ENCODE measurements around the gene MYDGF. TPM values are rescaled to one million over a fixed set of nuclear protein-coding genes. Genes with fewer than 3 reads are reported as not detected.

MYDGF gene
- total RNA-seq, 1 donor from 2014 or later: 51.2 TPM

GRCh38 chr19:4678881-4679790, 9.0 kb upstream of the MYDGF start:
- no peaks in the 10 kb centered on the region for H3K4me1 Mint-ChIP-seq
- no peak for TF ChIP-seq CTCF (IDR thresholded peaks at IDR 0.05; ENCODE audit: unreplicated experiment)
- no peak for DNase-seq (ENCODE audit: low spot score in 2 of 2, unreplicated experiment in 2 of 2)
- no peak overlapping the region for H3K27ac Mint-ChIP-seq
- no peaks in the 10 kb centered on the region for H3K27me3 Mint-ChIP-seq (ENCODE audit: low read depth)
- no peak overlapping the region for H3K4me3 Mint-ChIP-seq
- peaks cover 26% of the 10 kb centered on the region for H3K36me3 Mint-ChIP-seq
- no peaks in the 10 kb centered on the region for H3K9me3 Mint-ChIP-seq

GRCh38 chr19:4676955-4677731, 7.0 kb upstream of the MYDGF start:
- DNase-seq (ENCODE audit: low spot score in 2 of 2, unreplicated experiment in 2 of 2): no peak
- Mint-ChIP-seq H3K4me3 (no peak overlapping the region), H3K27ac (no peak overlapping the region), H3K4me1 (no peaks in the 10 kb centered on the region), H3K9me3 (no peaks in the 10 kb centered on the region), H3K27me3 (ENCODE audit: low read depth) (no peaks in the 10 kb centered on the region), H3K36me3 (peaks cover 20% of the 10 kb centered on the region)
- TF ChIP-seq CTCF (IDR thresholded peaks at IDR 0.05; ENCODE audit: unreplicated experiment): peak; percentile 22

GRCh38 chr19:4675346-4675745, 5.2 kb upstream of the MYDGF start:
- DNase-seq (ENCODE audit: low spot score in 2 of 2, unreplicated experiment in 2 of 2): no peak
- H3K36me3 Mint-ChIP-seq: peaks cover 16% of the 10 kb centered on the region
- no peaks in the 10 kb centered on the region for H3K9me3 Mint-ChIP-seq
- H3K27ac Mint-ChIP-seq: no peak overlapping the region
- H3K4me3 Mint-ChIP-seq: no peak overlapping the region
- H3K4me1 Mint-ChIP-seq: no peaks in the 10 kb centered on the region
- TF ChIP-seq CTCF (IDR thresholded peaks at IDR 0.05; ENCODE audit: unreplicated experiment): no peak
- H3K27me3 Mint-ChIP-seq (ENCODE audit: low read depth): no peaks in the 10 kb centered on the region

- H3K9me3 Mint-ChIP-seq: no peaks in the 10 kb centered on the region
- DNase-seq (ENCODE audit: low spot score in 2 of 2, unreplicated experiment in 2 of 2): no peak
- H3K4me3 Mint-ChIP-seq: no peak overlapping the region
- no peaks in the 10 kb centered on the region for H3K27me3 Mint-ChIP-seq (ENCODE audit: low read depth)
- peaks cover 7% of the 10 kb centered on the region for H3K4me1 Mint-ChIP-seq
- TF ChIP-seq CTCF (IDR thresholded peaks at IDR 0.05; ENCODE audit: unreplicated experiment): no peak
- no peak overlapping the region for H3K27ac Mint-ChIP-seq
- peaks cover 11% of the 10 kb centered on the region for H3K36me3 Mint-ChIP-seq
These were observed 3.6 kb upstream of the MYDGF start for GRCh38 chr19:4673726-4674125.

- Mint-ChIP-seq H3K4me3 (no peak overlapping the region), H3K36me3 (peaks cover 11% of the 10 kb centered on the region), H3K9me3 (no peaks in the 10 kb centered on the region), H3K27me3 (ENCODE audit: low read depth) (no peaks in the 10 kb centered on the region), H3K4me1 (peaks cover 10% of the 10 kb centered on the region), H3K27ac (no peak overlapping the region)
- no peak for DNase-seq (ENCODE audit: low spot score in 2 of 2, unreplicated experiment in 2 of 2)
- no peak for TF ChIP-seq CTCF (IDR thresholded peaks at IDR 0.05; ENCODE audit: unreplicated experiment)
These were observed 3.1 kb upstream of the MYDGF start for GRCh38 chr19:4673216-4673615.

Measured in mesothelial cell of epicardium (in vitro differentiated cells).